HepG2 (cell line): ENCODE data around the gene KCNK7. TPM values are rescaled to one million over a fixed set of nuclear protein-coding genes. Genes with fewer than 3 reads are reported as not detected.

ENCODE experiments used
- CENPX ChIP-seq: sonication (generic); formaldehyde crosslinking; IDR thresholded peaks from 2 replicates; pipeline ENCODE4 v1.9.0; 2021; ENCODE audit warnings: mild to moderate bottlenecking, missing genetic modification reagents, moderate library complexity
- MIXL1 ChIP-seq: IDR thresholded peaks from 2 replicates; pipeline ENCODE4 v1.6.1; 2016
- RAD51 ChIP-seq: fragments of 450-650 bp; IDR thresholded peaks from 2 replicates; pipeline ENCODE4 v1.6.1; 2016; ENCODE audit warnings: borderline replicate concordance
- SALL1 ChIP-seq: sonication (generic); formaldehyde crosslinking; IDR thresholded peaks from 2 replicates; pipeline ENCODE4 v1.8.0; 2022; ENCODE audit warnings: mild to moderate bottlenecking, missing genetic modification reagents
- SMYD3 ChIP-seq: sonication (generic); formaldehyde crosslinking; IDR thresholded peaks from 2 replicates; pipeline ENCODE4 v1.8.1; 2023; ENCODE audit warnings: mild to moderate bottlenecking, missing genetic modification reagents
- THYN1 ChIP-seq: sonication (generic); formaldehyde crosslinking; IDR thresholded peaks from 2 replicates; pipeline ENCODE4 v1.8.1; 2023; ENCODE audit warnings: low read depth, mild to moderate bottlenecking, moderate library complexity, missing genetic modification reagents, borderline replicate concordance
- ZNF614 ChIP-seq: IDR thresholded peaks from 2 replicates; pipeline ENCODE4 v1.6.1; 2018; ENCODE audit warnings: missing biosample characterization, missing genetic modification reagents, inconsistent platforms, borderline replicate concordance
- ZNF83 ChIP-seq: sonication (generic); formaldehyde crosslinking; IDR thresholded peaks from 2 replicates; pipeline ENCODE4 v1.4.0; 2020; ENCODE audit warnings: missing genetic modification reagents, mild to moderate bottlenecking, borderline replicate concordance
- ZNF883 ChIP-seq: sonication (generic); formaldehyde crosslinking; IDR thresholded peaks from 2 replicates; pipeline ENCODE4 v1.5.1; 2020; ENCODE audit warnings: mild to moderate bottlenecking, missing genetic modification reagents; ENCODE audit errors: not compliant biosample characterization
- polyA plus RNA-seq, 8 experiments: library from polyadenylated mRNA; depleted of rRNA in 3 of 8; stranded (reverse) in 7 of 8; unstranded in 1 of 8; fragments of >200 nt; fragmentation: Illumina TruSeq in 4 of 8; extraction: Trizol in 4 of 8; gene quantifications; 2 replicates each; pipeline versions ENCODE4 v1.2.1 to v1.2.3, GENCODE V29; 2011 to 2016; ENCODE audit warnings: low read depth in 4 of 8, missing spikeins in 1 of 8, mixed read lengths in 1 of 8; ENCODE audit not compliant: insufficient read depth in 1 of 8
- total RNA-seq, 5 experiments: library from RNA; depleted of rRNA; stranded (reverse); fragments of >200 nt; fragmentation: Illumina TruSeq; extraction: Trizol; gene quantifications; 2 replicates each; pipeline ENCODE4 v1.2.3, GENCODE V29; 2016; ENCODE audit warnings: low read depth in 1 of 5
- TF ChIP-seq, protein P1 (sequence below): sonication (generic); formaldehyde crosslinking; IDR thresholded peaks from 2 replicates; pipeline ENCODE4 v1.4.0; 2020; ENCODE audit warnings: missing genetic modification reagents; ENCODE audit errors: not compliant biosample characterization
- TF ChIP-seq, protein P2 (sequence below): sonication (generic); formaldehyde crosslinking; IDR thresholded peaks from 2 replicates; pipeline ENCODE4 v1.4.0; 2020; ENCODE audit warnings: missing genetic modification reagents
- TF ChIP-seq, protein P3 (sequence below): sonication (generic); formaldehyde crosslinking; IDR thresholded peaks from 2 replicates; pipeline ENCODE4 v1.4.0; 2020; ENCODE audit warnings: mild to moderate bottlenecking, missing genetic modification reagents
- TF ChIP-seq, protein P4 (sequence below), 2 experiments: IDR thresholded peaks; 2 replicates each; pipeline ENCODE4 v1.6.1; 2011 to 2012; ENCODE audit warnings: low read length in 2 of 2, borderline replicate concordance in 1 of 2, low read depth in 1 of 2, mild to moderate bottlenecking in 1 of 2, moderate library complexity in 1 of 2
- TF ChIP-seq, protein P5 (sequence below): sonication (generic); formaldehyde crosslinking; IDR thresholded peaks from 2 replicates; pipeline ENCODE4 v1.9.0; 2021; ENCODE audit warnings: missing genetic modification reagents, mild to moderate bottlenecking, borderline replicate concordance
- TF ChIP-seq, protein P6 (sequence below): sonication (generic); formaldehyde crosslinking; IDR thresholded peaks from 2 replicates; pipeline ENCODE4 v1.4.0; 2020; ENCODE audit warnings: mild to moderate bottlenecking, missing genetic modification reagents, borderline replicate concordance
- TF ChIP-seq, protein P7 (sequence below): sonication (generic); formaldehyde crosslinking; IDR thresholded peaks from 2 replicates; pipeline ENCODE4 v1.9.0; 2022; ENCODE audit warnings: missing genetic modification reagents, mild to moderate bottlenecking, borderline replicate concordance

KCNK7 gene
- total and polyA plus RNA-seq, 2 of the 13 experiments (the other 11 are each of a cell fraction or from before 2014, with no cell fraction given), result 0.11 TPM; not detected in 1

DNA sequence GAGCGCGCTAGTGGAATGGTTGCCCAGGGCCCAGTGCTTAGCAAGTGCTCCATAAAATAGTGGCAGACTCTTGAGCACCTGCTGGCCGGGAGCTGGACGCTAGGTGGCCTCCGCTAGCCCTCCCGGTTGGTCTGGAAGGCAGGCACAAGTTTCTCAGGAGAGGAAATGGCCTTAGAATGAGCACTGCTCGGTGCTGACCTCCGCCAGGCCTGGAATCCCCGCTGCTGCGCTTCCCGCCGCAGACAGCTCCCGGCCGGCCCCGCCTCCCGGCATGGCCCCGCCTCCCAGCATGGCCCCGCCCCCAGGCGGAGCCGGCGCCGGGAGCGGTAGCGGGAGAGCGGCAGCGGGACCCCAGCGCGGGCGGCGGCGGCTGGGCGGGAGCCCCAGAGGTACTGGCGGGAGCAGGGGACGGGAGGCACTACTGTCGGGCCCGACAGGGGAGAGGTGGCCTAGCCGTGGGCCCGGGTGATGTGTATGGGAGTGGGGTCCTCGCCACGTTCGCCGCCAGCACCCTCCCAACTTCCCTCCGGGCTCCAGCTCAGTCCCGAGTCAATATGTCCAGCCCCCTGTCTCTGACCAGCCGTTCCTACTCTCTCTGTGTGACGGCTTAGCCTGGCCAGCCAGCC lies 42.3 kb upstream of the KCNK7 start, which contains the start of gene SIPA1 (continued):
- TF ChIP-seq, protein P1, sequence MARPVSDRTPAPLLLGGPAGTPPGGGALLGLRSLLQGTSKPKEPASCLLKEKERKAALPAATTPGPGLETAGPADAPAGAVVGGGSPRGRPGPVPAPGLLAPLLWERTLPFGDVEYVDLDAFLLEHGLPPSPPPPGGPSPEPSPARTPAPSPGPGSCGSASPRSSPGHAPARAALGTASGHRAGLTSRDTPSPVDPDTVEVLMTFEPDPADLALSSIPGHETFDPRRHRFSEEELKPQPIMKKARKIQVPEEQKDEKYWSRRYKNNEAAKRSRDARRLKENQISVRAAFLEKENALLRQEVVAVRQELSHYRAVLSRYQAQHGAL (CRISPR knock-in tag), result no peak
- TF ChIP-seq CENPX (CRISPR knock-in tag) (no peak), SALL1 (CRISPR knock-in tag) (peak; percentile 45; the same call in 1 of the 2 replicates), ZNF883 (CRISPR knock-in tag) (no peak), MIXL1 (CRISPR knock-in tag) (no peak), ZNF614 (CRISPR knock-in tag) (no peak), THYN1 (CRISPR knock-in tag) (no peak), RAD51 (no peak), SMYD3 (CRISPR knock-in tag) (0 out of 2 replicates have a peak, but pooled peaks have one; percentile 40), ZNF83 (CRISPR knock-in tag) (no peak)
- TF ChIP-seq, protein P2, sequence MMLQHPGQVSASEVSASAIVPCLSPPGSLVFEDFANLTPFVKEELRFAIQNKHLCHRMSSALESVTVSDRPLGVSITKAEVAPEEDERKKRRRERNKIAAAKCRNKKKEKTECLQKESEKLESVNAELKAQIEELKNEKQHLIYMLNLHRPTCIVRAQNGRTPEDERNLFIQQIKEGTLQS (CRISPR knock-in tag), result no peak
- TF ChIP-seq, protein P3, sequence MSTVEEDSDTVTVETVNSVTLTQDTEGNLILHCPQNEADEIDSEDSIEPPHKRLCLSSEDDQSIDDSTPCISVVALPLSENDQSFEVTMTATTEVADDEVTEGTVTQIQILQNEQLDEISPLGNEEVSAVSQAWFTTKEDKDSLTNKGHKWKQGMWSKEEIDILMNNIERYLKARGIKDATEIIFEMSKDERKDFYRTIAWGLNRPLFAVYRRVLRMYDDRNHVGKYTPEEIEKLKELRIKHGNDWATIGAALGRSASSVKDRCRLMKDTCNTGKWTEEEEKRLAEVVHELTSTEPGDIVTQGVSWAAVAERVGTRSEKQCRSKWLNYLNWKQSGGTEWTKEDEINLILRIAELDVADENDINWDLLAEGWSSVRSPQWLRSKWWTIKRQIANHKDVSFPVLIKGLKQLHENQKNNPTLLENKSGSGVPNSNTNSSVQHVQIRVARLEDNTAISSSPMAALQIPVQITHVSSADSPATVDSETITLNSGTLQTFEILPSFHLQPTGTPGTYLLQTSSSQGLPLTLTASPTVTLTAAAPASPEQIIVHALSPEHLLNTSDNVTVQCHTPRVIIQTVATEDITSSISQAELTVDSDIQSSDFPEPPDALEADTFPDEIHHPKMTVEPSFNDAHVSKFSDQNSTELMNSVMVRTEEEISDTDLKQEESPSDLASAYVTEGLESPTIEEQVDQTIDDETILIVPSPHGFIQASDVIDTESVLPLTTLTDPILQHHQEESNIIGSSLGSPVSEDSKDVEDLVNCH (CRISPR knock-in tag), result no peak
- TF ChIP-seq, protein P4, sequence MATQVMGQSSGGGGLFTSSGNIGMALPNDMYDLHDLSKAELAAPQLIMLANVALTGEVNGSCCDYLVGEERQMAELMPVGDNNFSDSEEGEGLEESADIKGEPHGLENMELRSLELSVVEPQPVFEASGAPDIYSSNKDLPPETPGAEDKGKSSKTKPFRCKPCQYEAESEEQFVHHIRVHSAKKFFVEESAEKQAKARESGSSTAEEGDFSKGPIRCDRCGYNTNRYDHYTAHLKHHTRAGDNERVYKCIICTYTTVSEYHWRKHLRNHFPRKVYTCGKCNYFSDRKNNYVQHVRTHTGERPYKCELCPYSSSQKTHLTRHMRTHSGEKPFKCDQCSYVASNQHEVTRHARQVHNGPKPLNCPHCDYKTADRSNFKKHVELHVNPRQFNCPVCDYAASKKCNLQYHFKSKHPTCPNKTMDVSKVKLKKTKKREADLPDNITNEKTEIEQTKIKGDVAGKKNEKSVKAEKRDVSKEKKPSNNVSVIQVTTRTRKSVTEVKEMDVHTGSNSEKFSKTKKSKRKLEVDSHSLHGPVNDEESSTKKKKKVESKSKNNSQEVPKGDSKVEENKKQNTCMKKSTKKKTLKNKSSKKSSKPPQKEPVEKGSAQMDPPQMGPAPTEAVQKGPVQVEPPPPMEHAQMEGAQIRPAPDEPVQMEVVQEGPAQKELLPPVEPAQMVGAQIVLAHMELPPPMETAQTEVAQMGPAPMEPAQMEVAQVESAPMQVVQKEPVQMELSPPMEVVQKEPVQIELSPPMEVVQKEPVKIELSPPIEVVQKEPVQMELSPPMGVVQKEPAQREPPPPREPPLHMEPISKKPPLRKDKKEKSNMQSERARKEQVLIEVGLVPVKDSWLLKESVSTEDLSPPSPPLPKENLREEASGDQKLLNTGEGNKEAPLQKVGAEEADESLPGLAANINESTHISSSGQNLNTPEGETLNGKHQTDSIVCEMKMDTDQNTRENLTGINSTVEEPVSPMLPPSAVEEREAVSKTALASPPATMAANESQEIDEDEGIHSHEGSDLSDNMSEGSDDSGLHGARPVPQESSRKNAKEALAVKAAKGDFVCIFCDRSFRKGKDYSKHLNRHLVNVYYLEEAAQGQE (IDR thresholded peaks at IDR 0.05; ENCODE audit: borderline replicate concordance in 1 of 2, low read depth in 1 of 2, low read length in 2 of 2), result peak in 1 of 2 experiments; percentile 24; a peak in 1 of 4 replicates
- TF ChIP-seq, protein P5, sequence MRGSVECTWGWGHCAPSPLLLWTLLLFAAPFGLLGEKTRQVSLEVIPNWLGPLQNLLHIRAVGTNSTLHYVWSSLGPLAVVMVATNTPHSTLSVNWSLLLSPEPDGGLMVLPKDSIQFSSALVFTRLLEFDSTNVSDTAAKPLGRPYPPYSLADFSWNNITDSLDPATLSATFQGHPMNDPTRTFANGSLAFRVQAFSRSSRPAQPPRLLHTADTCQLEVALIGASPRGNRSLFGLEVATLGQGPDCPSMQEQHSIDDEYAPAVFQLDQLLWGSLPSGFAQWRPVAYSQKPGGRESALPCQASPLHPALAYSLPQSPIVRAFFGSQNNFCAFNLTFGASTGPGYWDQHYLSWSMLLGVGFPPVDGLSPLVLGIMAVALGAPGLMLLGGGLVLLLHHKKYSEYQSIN (CRISPR knock-in tag), result no peak
- TF ChIP-seq, protein P6, sequence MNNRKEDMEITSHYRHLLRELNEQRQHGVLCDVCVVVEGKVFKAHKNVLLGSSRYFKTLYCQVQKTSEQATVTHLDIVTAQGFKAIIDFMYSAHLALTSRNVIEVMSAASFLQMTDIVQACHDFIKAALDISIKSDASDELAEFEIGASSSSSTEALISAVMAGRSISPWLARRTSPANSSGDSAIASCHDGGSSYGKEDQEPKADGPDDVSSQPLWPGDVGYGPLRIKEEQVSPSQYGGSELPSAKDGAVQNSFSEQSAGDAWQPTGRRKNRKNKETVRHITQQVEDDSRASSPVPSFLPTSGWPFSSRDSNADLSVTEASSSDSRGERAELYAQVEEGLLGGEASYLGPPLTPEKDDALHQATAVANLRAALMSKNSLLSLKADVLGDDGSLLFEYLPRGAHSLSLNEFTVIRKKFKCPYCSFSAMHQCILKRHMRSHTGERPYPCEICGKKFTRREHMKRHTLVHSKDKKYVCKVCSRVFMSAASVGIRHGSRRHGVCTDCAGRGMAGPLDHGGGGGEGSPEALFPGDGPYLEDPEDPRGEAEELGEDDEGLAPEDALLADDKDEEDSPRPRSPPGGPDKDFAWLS (CRISPR knock-in tag), result no peak
- TF ChIP-seq, protein P7, sequence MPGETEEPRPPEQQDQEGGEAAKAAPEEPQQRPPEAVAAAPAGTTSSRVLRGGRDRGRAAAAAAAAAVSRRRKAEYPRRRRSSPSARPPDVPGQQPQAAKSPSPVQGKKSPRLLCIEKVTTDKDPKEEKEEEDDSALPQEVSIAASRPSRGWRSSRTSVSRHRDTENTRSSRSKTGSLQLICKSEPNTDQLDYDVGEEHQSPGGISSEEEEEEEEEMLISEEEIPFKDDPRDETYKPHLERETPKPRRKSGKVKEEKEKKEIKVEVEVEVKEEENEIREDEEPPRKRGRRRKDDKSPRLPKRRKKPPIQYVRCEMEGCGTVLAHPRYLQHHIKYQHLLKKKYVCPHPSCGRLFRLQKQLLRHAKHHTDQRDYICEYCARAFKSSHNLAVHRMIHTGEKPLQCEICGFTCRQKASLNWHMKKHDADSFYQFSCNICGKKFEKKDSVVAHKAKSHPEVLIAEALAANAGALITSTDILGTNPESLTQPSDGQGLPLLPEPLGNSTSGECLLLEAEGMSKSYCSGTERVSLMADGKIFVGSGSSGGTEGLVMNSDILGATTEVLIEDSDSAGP (CRISPR knock-in tag), result peak; percentile 53; the same call in 1 of the 2 replicates
